SW 1271 (cell line): ENCODE results near the gene USP9Y.

Experiments
- DNase-seq, 2 experiments: peaks; one replicate each; lab custom pipeline; 2025; lab: John Stamatoyannopoulos, UW

USP9Y gene

GRCh38 chrY:12765976-12766375 is 64.9 kb downstream of the USP9Y start:
- DNase-seq, result no peak

GRCh38 chrY:12784521-12784920 is 83.5 kb downstream of the USP9Y start:
- no peak for DNase-seq

GRCh38 chrY:12793999-12794398 is 93.0 kb downstream of the USP9Y start:
- DNase-seq, result no peak

- DNase-seq, result no peak
Measured at GRCh38 chrY:12808046-12808445, 107.0 kb downstream of the USP9Y start.

GRCh38 chrY:12809034-12809433 is 108.0 kb downstream of the USP9Y start:
- no peak for DNase-seq

- no peak for DNase-seq
Measured at GRCh38 chrY:12823408-12823807, 122.4 kb downstream of the USP9Y start.

- DNase-seq, result no peak
Measured at GRCh38 chrY:12826791-12827190, 125.8 kb downstream of the USP9Y start.

- DNase-seq, result no peak
Measured at GRCh38 chrY:12833284-12833683, 132.3 kb downstream of the USP9Y start.

- DNase-seq, result no peak
Measured at GRCh38 chrY:12837550-12837949, 136.5 kb downstream of the USP9Y start.

GRCh38 chrY:12841368-12841767 is 140.3 kb downstream of the USP9Y start:
- DNase-seq, result no peak

GRCh38 chrY:12846793-12847192 is 145.8 kb downstream of the USP9Y start:
- DNase-seq, result no peak

- no peak for DNase-seq
Measured at GRCh38 chrY:12855791-12856275, 154.8 kb downstream of the USP9Y start.

GRCh38 chrY:12867960-12868359 is 166.9 kb downstream of the USP9Y start:
- DNase-seq, result no peak

- no peak for DNase-seq
Measured at GRCh38 chrY:12896973-12897372, 195.9 kb downstream of the USP9Y start.

- DNase-seq, result no peak
Measured at GRCh38 chrY:12898604-12899003, 197.6 kb downstream of the USP9Y start.

- DNase-seq, result no peak
Measured at GRCh38 chrY:12904618-12905516, 203.8 kb downstream of the USP9Y start, which contains the start of gene DDX3Y. DDX3Y (plus strand) TSS chrY:12904868; CDS start chrY:12904937, 69 bp downstream.

- no peak for DNase-seq
Measured at GRCh38 chrY:12905517-12905872, 204.5 kb downstream of the USP9Y start.

GRCh38 chrY:12905895-12906294 is 204.9 kb downstream of the USP9Y start:
- no peak for DNase-seq
